Mesenchymal stem cell (in vitro differentiated cells and primary cell): Measurements from ENCODE around the gene TAB3. TPM values are rescaled to one million over a fixed set of nuclear protein-coding genes. Genes with fewer than 3 reads are reported as not detected.

Source experiments
- DNase-seq: peaks from one replicate; pipeline ENCODE4 v3.0.0-alpha.2; 2013
- H2AFZ ChIP-seq: one replicate; pipeline ENCODE4 v1.6.1; 2013; ENCODE audit warnings: low read depth, mild to moderate bottlenecking, control low read depth, inconsistent platforms, low read length, moderate library complexity
- H2AK5ac ChIP-seq: 2 replicates; pipeline ENCODE4 v1.6.1; 2013; ENCODE audit warnings: low read length, moderate library complexity, mild to moderate bottlenecking, inconsistent platforms; ENCODE audit not compliant: severe bottlenecking
- H2BK120ac ChIP-seq: one replicate; pipeline ENCODE4 v1.6.1; 2013; ENCODE audit warnings: low read depth, mild to moderate bottlenecking, inconsistent platforms, low read length, moderate library complexity
- H2BK12ac ChIP-seq, 2 experiments: one replicate each; pipeline ENCODE4 v1.6.1; 2013; ENCODE audit warnings: inconsistent platforms in 2 of 2, low read length in 2 of 2, mild to moderate bottlenecking in 2 of 2, moderate library complexity in 2 of 2, control low read depth in 1 of 2
- H2BK15ac ChIP-seq: one replicate; pipeline ENCODE4 v1.6.1; 2013; ENCODE audit warnings: mild to moderate bottlenecking, low read depth, inconsistent platforms; ENCODE audit not compliant: poor library complexity, severe bottlenecking
- H2BK5ac ChIP-seq: 2 replicates; pipeline ENCODE4 v1.6.1; 2013; ENCODE audit warnings: low read depth, mild to moderate bottlenecking, low read length, control low read depth, inconsistent platforms; ENCODE audit not compliant: poor library complexity, severe bottlenecking
- H3K14ac ChIP-seq, 2 experiments: one replicate each; pipeline ENCODE4 v1.6.1; 2013; ENCODE audit warnings: inconsistent platforms in 2 of 2, low read length in 2 of 2, control low read depth in 1 of 2, mild to moderate bottlenecking in 1 of 2, moderate library complexity in 1 of 2
- H3K18ac ChIP-seq, 2 experiments: one replicate each; pipeline ENCODE4 v1.6.1; 2013; ENCODE audit warnings: inconsistent platforms in 2 of 2, low read length in 2 of 2, control low read depth in 1 of 2, low read depth in 1 of 2, mild to moderate bottlenecking in 1 of 2
- H3K23ac ChIP-seq, 2 experiments: one replicate each; pipeline ENCODE4 v1.6.1; 2013; ENCODE audit warnings: inconsistent platforms in 2 of 2, low read length in 2 of 2, mild to moderate bottlenecking in 2 of 2, moderate library complexity in 2 of 2, control low read depth in 1 of 2
- H3K27ac ChIP-seq: 2 replicates; pipeline ENCODE4 v1.5.1; 2013; ENCODE audit warnings: mild to moderate bottlenecking, moderate library complexity, low read length, control low read depth, inconsistent platforms; ENCODE audit not compliant: poor library complexity, severe bottlenecking
- H3K27me3 ChIP-seq, 2 experiments: 2 replicates each; pipeline versions ENCODE4 v1.6.1 to v1.7.0; 2013; ENCODE audit warnings: low read length in 2 of 2, mild to moderate bottlenecking in 2 of 2, moderate library complexity in 2 of 2, control low read depth in 1 of 2, inconsistent platforms in 1 of 2; ENCODE audit not compliant: control insufficient read depth in 1 of 2, insufficient read depth in 1 of 2
- H3K36me3 ChIP-seq, 2 experiments: 2 replicates each; pipeline versions ENCODE4 v1.6.1 to v1.7.0; 2013; ENCODE audit warnings: low read length in 2 of 2, control low read depth in 1 of 2, inconsistent platforms in 1 of 2, low read depth in 1 of 2, mild to moderate bottlenecking in 1 of 2; ENCODE audit not compliant: insufficient read depth in 2 of 2, control insufficient read depth in 1 of 2
- H3K4ac ChIP-seq, 2 experiments: one replicate each; pipeline ENCODE4 v1.6.1; 2013; ENCODE audit warnings: inconsistent platforms in 2 of 2, low read length in 2 of 2, mild to moderate bottlenecking in 2 of 2, moderate library complexity in 2 of 2, control low read depth in 1 of 2, low read depth in 1 of 2
- H3K4me1 ChIP-seq: 2 replicates; pipeline ENCODE4 v1.6.1; 2013; ENCODE audit warnings: low read depth, low read length, control low read depth; ENCODE audit not compliant: control insufficient read depth, insufficient read depth
- H3K4me2 ChIP-seq: 2 replicates; pipeline ENCODE4 v1.6.1; 2013; ENCODE audit warnings: low read length, mild to moderate bottlenecking, inconsistent platforms; ENCODE audit not compliant: poor library complexity, severe bottlenecking
- H3K4me3 ChIP-seq, 2 experiments: 2 replicates each; pipeline versions ENCODE4 v1.5.1 to v1.7.0; 2013; ENCODE audit warnings: low read length in 2 of 2, mild to moderate bottlenecking in 2 of 2, control low read depth in 1 of 2, low read depth in 1 of 2; ENCODE audit not compliant: insufficient read depth in 1 of 2
- H3K79me1 ChIP-seq: replicated peaks from 2 replicates; pipeline ENCODE4 v1.6.1; 2013; ENCODE audit warnings: mild to moderate bottlenecking, control low read depth, low read length, inconsistent platforms; ENCODE audit not compliant: poor library complexity, severe bottlenecking
- H3K9ac ChIP-seq: 2 replicates; pipeline ENCODE4 v1.7.0; 2013; ENCODE audit warnings: mild to moderate bottlenecking, low read length, moderate library complexity
- H3K9me3 ChIP-seq: 2 replicates; pipeline ENCODE4 v1.7.0; 2013; ENCODE audit warnings: mild to moderate bottlenecking, low read length; ENCODE audit not compliant: control insufficient read depth
- H4K8ac ChIP-seq: one replicate; pipeline ENCODE4 v1.6.1; 2013; ENCODE audit warnings: inconsistent platforms, mild to moderate bottlenecking, low read length, moderate library complexity
- H4K91ac ChIP-seq: one replicate; pipeline ENCODE4 v1.6.1; 2013; ENCODE audit warnings: mild to moderate bottlenecking, low read length, inconsistent platforms
- WGBS: methylation state at CpG from one replicate; pipeline ENCODE4 v1.1.7; 2013; ENCODE audit warnings: mixed read lengths; 5-methylcytosine and 5-hydroxymethylcytosine counted together
- polyA plus RNA-seq, 2 experiments: library from polyadenylated mRNA; stranded (reverse); fragments of 200-250 nt; gene quantifications; one replicate each; pipeline ENCODE4 v1.2.3, GENCODE V29; 2013

The TAB3 gene, protein sequence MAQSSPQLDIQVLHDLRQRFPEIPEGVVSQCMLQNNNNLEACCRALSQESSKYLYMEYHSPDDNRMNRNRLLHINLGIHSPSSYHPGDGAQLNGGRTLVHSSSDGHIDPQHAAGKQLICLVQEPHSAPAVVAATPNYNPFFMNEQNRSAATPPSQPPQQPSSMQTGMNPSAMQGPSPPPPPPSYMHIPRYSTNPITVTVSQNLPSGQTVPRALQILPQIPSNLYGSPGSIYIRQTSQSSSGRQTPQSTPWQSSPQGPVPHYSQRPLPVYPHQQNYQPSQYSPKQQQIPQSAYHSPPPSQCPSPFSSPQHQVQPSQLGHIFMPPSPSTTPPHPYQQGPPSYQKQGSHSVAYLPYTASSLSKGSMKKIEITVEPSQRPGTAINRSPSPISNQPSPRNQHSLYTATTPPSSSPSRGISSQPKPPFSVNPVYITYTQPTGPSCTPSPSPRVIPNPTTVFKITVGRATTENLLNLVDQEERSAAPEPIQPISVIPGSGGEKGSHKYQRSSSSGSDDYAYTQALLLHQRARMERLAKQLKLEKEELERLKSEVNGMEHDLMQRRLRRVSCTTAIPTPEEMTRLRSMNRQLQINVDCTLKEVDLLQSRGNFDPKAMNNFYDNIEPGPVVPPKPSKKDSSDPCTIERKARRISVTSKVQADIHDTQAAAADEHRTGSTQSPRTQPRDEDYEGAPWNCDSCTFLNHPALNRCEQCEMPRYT
- 9.9 TPM for polyA plus RNA-seq (2013, experiment 1 of 2)
- 9.2 TPM for polyA plus RNA-seq (2013, experiment 2 of 2)

DNA sequence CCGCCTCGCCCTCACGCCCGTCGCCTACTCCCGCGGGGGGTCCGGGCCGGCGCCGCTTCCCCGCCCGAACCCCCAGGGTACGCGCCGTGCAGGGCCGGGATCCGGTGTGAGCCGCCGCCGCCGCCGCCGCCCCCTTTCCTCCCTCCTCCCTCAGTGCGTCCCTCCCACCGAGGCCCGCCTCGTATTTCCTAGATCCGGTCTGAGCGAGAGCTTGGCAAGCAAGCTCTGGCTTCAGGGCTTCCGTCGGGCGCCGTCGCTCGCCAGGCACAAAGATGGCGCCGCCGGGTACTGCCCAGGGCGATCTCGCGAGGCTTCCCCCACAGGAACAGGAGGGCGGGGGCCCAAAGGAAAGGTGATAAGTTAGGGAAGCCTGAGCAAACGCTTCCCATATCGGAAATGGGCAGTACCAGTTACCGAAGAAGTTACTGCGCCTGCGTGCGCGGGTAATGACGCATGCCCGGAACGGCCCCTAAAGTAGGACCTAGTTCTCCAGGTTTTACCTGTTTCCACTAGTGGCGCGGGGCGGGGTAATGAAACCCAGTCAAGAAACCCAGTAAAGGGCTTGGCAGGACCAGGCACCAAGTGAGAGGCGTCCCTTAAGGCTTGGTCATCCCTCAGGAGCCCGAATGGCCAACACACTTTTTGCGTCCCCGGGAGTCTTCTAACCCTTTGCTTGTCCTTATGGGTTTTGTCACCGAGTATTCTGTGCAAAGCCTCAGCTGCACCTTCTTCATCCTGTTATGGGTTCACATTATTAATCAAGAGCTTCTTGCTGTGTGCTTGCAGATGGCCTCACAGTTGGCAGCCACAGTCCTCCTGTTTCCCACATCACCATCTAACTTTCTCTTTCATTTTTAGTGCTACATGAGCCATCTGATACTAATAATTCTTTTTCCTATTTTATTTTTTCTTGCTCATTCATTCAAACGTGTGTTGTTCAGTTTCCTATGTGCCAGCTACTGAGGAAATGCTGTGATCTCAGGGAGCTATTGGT lies at the start of gene TAB3:
TSS of gene TAB3 (minus strand) at position 108 of the 994 bp plus-strand sequence. CDS start 29,666 bp downstream, outside the sequence.
- H3K4me3 ChIP-seq, result peak within 1 kb of the TSS; percentile 81 to 86
- no peaks in the 10 kb centered on the region for H3K36me3 ChIP-seq
- H2BK12ac ChIP-seq, result no peak within 1 kb of the TSS
- no peak within 1 kb of the TSS for H2BK15ac ChIP-seq
- H3K9me3 ChIP-seq, result no peaks in the 10 kb centered on the region
- no peaks in the 10 kb centered on the region for H3K79me1 ChIP-seq
- peak within 1 kb of the TSS; percentile 57 for H3K27ac ChIP-seq
- H3K4me2 ChIP-seq, result peak within 1 kb of the TSS; percentile 49
- H3K4ac ChIP-seq, result no peak within 1 kb of the TSS
- H2AK5ac ChIP-seq, result no peak within 1 kb of the TSS
- peaks cover 0 to 12% of the 10 kb centered on the region in 2 experiments for H3K27me3 ChIP-seq
- no peak within 1 kb of the TSS for H3K23ac ChIP-seq
- H2AFZ ChIP-seq, result peak within 1 kb of the TSS; percentile 82
- no peaks in the 10 kb centered on the region for H3K4me1 ChIP-seq
- H3K9ac ChIP-seq, result peak within 1 kb of the TSS; percentile 85
- H3K18ac ChIP-seq, result peak within 1 kb of the TSS; percentile 82 to 83
- H3K14ac ChIP-seq, result no peak within 1 kb of the TSS
- H2BK120ac ChIP-seq, result no peak within 1 kb of the TSS
- peak; percentile 96 for DNase-seq
- 1% methylated on average over 34 of the region's 62 CpGs for WGBS
- H4K8ac ChIP-seq, result peak within 1 kb of the TSS; percentile 75
- no peak within 1 kb of the TSS for H2BK5ac ChIP-seq
- H4K91ac ChIP-seq, result no peak within 1 kb of the TSS

DNA sequence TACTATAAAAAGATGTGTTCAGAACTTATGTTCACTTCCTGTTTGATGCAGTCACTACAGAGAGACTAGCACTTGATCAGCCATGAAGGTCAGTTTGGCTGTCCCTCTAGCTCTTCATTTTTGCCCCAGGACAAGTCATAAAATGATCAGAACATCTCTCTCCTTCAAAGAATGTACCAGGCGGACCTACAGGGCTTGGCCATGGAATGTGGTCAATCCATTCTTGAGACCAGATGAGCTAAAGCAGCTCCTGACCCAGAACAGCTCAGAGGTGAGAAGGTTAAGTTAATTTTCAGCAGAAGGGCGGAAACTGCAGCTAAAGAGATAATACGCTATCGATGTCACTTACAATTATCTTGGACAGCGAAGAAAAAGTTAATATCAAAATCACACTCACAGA lies 49.2 kb upstream of the TAB3 start:
- Histone ChIP-seq H3K27ac (no peak overlapping the region), H3K4me1 (no peaks in the 10 kb centered on the region), H2BK120ac (no peak overlapping the region), H3K9me3 (no peaks in the 10 kb centered on the region), H3K23ac (no peak overlapping the region), H2BK5ac (no peak overlapping the region), H2BK15ac (no peak overlapping the region), H4K91ac (no peak overlapping the region), H3K18ac (no peak overlapping the region), H2AK5ac (no peak overlapping the region), H3K79me1 (no peaks in the 10 kb centered on the region), H3K4me2 (no peak overlapping the region), H2AFZ (no peak overlapping the region), H3K9ac (no peak overlapping the region), H3K4ac (no peak overlapping the region), H3K4me3 (no peak overlapping the region), H3K14ac (no peak overlapping the region), H2BK12ac (no peak overlapping the region), H3K27me3 (peaks cover 0 to 13% of the 10 kb centered on the region in 2 experiments), H3K36me3 (no peaks in the 10 kb centered on the region), H4K8ac (no peak overlapping the region)
- DNase-seq, result no peak
- WGBS, result 90% methylated on average over 2 of the region's 5 CpGs

DNA sequence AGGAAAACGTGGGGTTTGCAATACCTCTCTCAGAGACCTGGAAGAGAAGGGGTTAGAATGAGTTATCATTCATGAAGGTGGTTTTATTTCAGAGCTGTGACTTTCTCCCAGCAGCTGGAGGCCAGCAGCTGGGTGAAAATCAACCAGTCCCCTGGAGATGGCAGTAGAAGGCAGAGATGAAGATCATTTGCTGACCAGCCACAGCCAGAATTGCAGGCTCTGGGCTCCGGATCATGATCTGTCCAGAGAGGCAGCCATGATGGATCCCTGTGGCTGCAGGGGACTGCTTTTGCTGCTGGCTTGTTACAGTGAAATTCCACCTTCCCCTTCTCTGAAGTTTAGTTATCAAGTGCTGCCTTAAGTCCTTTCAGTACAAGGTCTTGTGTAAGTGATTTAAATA lies 46.9 kb upstream of the TAB3 start:
- peak; percentile 28 for DNase-seq
- no peak overlapping the region for H3K27ac ChIP-seq
- no peak overlapping the region for H2AK5ac ChIP-seq
- no peak overlapping the region for H2BK15ac ChIP-seq
- H3K9me3 ChIP-seq, result no peaks in the 10 kb centered on the region
- no peak overlapping the region for H3K14ac ChIP-seq
- H2BK5ac ChIP-seq, result no peak overlapping the region
- no peak overlapping the region for H3K9ac ChIP-seq
- H2AFZ ChIP-seq, result no peak overlapping the region
- 21% methylated on average over 2 of the region's 2 CpGs for WGBS
- H3K18ac ChIP-seq, result no peak overlapping the region
- no peaks in the 10 kb centered on the region for H3K36me3 ChIP-seq
- no peak overlapping the region for H3K23ac ChIP-seq
- H2BK12ac ChIP-seq, result no peak overlapping the region
- H2BK120ac ChIP-seq, result no peak overlapping the region
- H4K91ac ChIP-seq, result no peak overlapping the region
- no peak overlapping the region for H3K4me3 ChIP-seq
- no peaks in the 10 kb centered on the region for H3K4me1 ChIP-seq
- no peak overlapping the region for H3K4me2 ChIP-seq
- H3K4ac ChIP-seq, result no peak overlapping the region
- H3K27me3 ChIP-seq, result peaks cover 0 to 13% of the 10 kb centered on the region in 2 experiments
- H3K79me1 ChIP-seq, result no peaks in the 10 kb centered on the region
- no peak overlapping the region for H4K8ac ChIP-seq
